ENCODE measurements around the gene MRPS34. TPM values are rescaled to one million over a fixed set of nuclear protein-coding genes. Genes with fewer than 3 reads are reported as not detected.
A peak's percentile ranks its signal among the peaks of the same experiment; 100 is the strongest.

Gene MRPS34
- total RNA-seq, 1 donor from 2014 or later = 141 TPM

DNA sequence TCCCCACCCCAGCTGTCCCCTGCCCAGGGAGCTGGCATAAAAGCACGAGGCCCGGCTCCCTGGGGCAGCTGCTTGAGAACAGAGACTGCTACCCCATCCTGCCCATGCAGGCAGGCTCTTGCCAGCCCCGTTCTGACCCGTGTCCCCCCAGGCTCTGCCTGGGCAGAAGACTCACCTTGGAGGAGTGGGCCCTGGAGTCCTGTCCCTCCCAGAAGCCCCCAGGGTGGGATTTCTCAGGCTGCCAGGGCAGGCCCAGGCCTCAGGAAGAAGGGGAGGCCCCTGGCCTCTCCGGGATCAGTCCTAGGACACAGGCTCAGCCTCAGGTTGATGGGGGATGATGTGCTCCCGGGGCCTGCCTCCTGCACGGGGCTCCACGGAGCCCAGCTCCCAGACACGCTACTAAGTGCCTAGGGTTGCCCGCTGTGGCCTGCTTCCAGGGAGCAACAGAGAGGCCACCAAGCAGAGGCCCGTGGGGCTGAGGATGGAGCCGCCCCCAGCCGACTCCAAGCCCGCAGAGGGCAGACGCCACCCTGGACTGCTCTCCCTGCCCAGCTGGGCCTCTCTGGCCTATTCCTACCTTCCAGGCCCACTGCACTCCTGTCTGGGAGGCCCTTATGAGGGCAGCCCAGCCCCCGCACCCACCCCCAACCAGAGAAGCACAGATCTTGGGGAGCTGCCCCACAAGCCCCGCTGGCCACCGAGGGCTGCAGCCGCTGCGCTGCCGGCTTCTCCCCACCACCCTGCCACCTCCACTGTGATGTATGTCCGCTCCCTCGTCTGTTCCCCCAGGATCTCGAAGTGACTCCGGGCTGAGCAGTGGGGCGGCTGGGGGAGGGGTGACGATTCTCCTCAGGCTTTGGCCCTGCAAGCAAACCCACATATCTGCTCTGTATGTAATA is 3.3 kb downstream of the MRPS34 start:
- peak overlapping the region; percentile 85 for H3K4me3 Mint-ChIP-seq
- H3K4me1 Mint-ChIP-seq = peaks cover 8% of the 10 kb centered on the region
- peaks cover 6% of the 10 kb centered on the region for H3K36me3 Mint-ChIP-seq (ENCODE audit: low read depth)
- H3K27ac Mint-ChIP-seq (ENCODE audit: unreplicated experiment) = no peak overlapping the region
- no peak for DNase-seq (ENCODE audit: low read depth, low spot score)
- no peaks in the 10 kb centered on the region for H3K9me3 Mint-ChIP-seq
- peaks cover 6% of the 10 kb centered on the region for H3K27me3 Mint-ChIP-seq (ENCODE audit: low read depth)
- TF ChIP-seq, protein P1, sequence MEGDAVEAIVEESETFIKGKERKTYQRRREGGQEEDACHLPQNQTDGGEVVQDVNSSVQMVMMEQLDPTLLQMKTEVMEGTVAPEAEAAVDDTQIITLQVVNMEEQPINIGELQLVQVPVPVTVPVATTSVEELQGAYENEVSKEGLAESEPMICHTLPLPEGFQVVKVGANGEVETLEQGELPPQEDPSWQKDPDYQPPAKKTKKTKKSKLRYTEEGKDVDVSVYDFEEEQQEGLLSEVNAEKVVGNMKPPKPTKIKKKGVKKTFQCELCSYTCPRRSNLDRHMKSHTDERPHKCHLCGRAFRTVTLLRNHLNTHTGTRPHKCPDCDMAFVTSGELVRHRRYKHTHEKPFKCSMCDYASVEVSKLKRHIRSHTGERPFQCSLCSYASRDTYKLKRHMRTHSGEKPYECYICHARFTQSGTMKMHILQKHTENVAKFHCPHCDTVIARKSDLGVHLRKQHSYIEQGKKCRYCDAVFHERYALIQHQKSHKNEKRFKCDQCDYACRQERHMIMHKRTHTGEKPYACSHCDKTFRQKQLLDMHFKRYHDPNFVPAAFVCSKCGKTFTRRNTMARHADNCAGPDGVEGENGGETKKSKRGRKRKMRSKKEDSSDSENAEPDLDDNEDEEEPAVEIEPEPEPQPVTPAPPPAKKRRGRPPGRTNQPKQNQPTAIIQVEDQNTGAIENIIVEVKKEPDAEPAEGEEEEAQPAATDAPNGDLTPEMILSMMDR (conservative IDR thresholded peaks at IDR 0.05) = no peak

DNA sequence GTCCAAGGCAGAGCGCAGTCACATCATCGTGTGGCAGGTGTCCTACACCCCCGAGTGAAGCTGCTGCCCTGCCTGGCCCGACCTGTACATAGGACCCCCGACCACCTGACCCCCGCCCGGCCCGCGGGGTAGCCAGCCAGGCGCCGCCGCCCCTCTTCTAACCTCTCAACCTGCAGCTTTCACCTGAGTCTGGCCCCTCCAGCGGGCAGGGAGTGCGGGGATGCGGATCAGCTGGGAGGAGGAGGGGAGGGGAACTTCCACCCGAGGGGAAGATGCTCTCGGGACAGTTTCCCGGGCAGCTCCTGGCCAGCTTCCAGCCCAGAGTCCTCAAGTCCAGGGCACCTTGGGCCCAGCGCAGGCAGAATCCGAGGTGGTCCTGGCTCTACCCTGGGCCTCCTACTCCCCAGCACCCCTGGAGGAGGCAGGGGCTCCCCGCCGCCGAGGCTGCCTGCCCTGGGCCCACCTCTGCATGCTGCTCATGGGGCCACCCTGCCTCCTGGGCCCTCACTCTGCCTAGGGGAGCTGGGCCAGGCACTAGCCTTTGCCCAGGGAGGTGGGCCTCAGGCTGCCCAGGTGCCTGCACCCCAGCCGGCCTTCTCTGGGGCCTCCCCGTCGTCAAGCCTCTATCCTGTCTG is 4.0 kb downstream of the MRPS34 start:
- Mint-ChIP-seq H3K4me3 (peak overlapping the region; percentile 85), H3K36me3 (ENCODE audit: low read depth) (peaks cover 6% of the 10 kb centered on the region), H3K27me3 (ENCODE audit: low read depth) (peaks cover 6% of the 10 kb centered on the region), H3K9me3 (no peaks in the 10 kb centered on the region), H3K27ac (ENCODE audit: unreplicated experiment) (no peak overlapping the region), H3K4me1 (peaks cover 8% of the 10 kb centered on the region)
- DNase-seq (ENCODE audit: low read depth, low spot score) = no peak
- TF ChIP-seq, protein P1 (conservative IDR thresholded peaks at IDR 0.05) = no peak

DNA sequence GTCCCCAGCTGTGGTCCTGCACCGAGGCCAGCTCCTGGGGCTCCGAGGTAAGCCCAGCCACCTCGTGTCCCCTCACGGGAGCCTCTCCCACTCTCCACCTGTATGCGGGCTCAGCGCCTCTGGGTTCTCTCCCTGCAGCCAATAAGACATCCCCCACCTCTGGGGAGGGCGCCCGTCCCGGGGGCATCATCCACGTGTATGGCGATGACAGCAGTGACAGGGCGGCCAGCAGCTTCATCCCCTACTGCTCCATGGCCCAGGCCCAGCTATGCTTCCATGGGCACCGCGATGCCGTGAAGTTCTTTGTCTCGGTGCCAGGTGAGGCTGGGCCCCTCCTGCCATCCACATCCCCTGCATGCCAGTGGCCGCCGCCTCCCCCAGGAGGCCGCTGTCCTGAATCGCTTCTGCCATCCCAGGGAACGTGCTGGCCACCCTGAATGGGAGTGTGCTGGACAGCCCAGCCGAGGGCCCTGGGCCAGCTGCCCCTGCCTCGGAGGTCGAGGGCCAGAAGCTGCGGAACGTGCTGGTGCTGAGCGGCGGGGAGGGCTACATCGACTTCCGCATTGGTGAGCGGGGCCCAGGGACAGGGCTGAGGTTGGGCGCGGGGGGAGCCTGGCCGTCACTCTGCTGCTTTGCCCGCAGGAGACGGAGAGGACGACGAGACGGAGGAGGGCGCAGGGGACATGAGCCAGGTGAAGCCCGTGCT is 4.7 kb downstream of the MRPS34 start:
- H3K27ac Mint-ChIP-seq (ENCODE audit: unreplicated experiment) = no peak overlapping the region
- H3K27me3 Mint-ChIP-seq (ENCODE audit: low read depth) = peaks cover 6% of the 10 kb centered on the region
- DNase-seq (ENCODE audit: low read depth, low spot score) = no peak
- no peaks in the 10 kb centered on the region for H3K9me3 Mint-ChIP-seq
- H3K4me3 Mint-ChIP-seq = peak overlapping the region; percentile 47
- TF ChIP-seq, protein P1 (conservative IDR thresholded peaks at IDR 0.05) = no peak
- peaks cover 6% of the 10 kb centered on the region for H3K36me3 Mint-ChIP-seq (ENCODE audit: low read depth)
- peaks cover 8% of the 10 kb centered on the region for H3K4me1 Mint-ChIP-seq

DNA sequence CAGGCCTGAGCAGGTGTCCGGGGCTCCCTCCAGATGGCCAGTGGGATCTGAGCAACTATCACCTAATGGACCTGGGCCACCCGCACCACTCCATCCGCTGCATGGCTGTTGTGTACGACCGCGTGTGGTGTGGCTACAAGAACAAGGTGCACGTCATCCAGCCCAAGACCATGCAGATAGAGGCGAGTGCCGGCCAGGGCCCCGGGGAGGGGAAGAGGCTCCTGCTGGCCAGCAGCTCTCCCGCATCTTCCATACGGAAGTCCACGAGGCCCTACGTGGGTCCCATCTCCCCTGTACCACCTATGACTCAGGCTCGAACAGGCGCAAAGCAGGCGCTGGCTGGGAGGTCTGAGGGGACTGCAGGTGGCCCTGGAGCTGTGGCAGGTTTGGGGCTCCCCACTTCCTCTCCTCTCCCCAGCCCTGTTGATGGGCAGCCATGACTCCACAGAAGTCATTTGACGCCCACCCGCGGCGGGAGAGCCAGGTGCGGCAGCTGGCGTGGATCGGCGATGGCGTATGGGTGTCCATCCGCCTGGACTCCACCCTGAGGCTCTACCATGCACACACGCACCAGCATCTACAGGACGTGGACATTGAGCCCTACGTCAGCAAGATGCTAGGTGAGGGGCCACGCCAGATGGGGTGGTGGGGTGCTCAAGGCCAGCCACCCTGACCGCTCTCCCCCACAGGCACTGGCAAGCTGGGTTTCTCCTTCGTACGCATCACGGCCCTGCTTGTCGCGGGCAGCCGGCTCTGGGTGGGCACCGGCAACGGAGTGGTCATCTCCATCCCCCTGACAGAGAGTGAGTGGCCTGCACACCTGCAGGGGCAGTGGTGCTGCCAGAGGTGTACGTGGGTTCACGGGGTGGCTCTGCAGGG is 5.6 kb downstream of the MRPS34 start:
- Mint-ChIP-seq H3K9me3 (no peaks in the 10 kb centered on the region), H3K27ac (ENCODE audit: unreplicated experiment) (no peak overlapping the region), H3K4me3 (peak overlapping the region; percentile 69), H3K27me3 (ENCODE audit: low read depth) (peaks cover 6% of the 10 kb centered on the region), H3K4me1 (peaks cover 7% of the 10 kb centered on the region), H3K36me3 (ENCODE audit: low read depth) (peaks cover 6% of the 10 kb centered on the region)
- no peak for DNase-seq (ENCODE audit: low read depth, low spot score)
- TF ChIP-seq, protein P1 (conservative IDR thresholded peaks at IDR 0.05) = no peak

DNA sequence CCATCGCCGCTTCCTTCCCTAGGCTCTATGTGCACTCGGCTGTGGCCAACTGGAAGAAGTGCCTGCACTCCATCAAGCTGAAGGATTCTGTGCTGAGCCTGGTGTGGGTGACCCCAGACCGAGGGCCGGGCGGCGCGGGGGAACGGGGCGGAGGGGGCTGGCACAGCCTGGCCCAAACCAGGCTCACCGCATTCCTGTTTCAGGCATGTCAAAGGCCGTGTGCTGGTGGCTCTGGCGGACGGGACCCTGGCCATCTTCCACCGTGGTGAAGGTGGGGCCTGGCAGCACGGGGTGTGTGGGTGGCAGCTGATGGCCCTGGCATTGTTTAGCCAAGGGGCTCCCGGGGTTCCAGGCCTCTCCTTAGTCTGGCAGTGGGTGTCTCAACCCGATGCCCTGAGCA is 6.2 kb downstream of the MRPS34 start:
- Mint-ChIP-seq H3K9me3 (no peaks in the 10 kb centered on the region), H3K27me3 (ENCODE audit: low read depth) (peaks cover 3% of the 10 kb centered on the region), H3K27ac (ENCODE audit: unreplicated experiment) (no peak overlapping the region), H3K4me1 (peaks cover under 1% of the 10 kb centered on the region), H3K36me3 (ENCODE audit: low read depth) (no peaks in the 10 kb centered on the region), H3K4me3 (peak overlapping the region; percentile 69)
- DNase-seq (ENCODE audit: low read depth, low spot score) = no peak
- TF ChIP-seq, protein P1 (conservative IDR thresholded peaks at IDR 0.05) = no peak

All from neural crest cell (in vitro differentiated cells).